Lower lobe of right lung (tissue), 2 donors: ENCODE data around the gene SLC7A6. TPM values are rescaled to one million over a fixed set of nuclear protein-coding genes. Genes with fewer than 3 reads are reported as not detected.
A peak's percentile ranks its signal among the peaks of the same experiment; 100 is the strongest.

ENCODE experiments used
- ATAC-seq, 2 donors: fragments of 200-7000 bp; cut with Tn5 transposase; one replicate each; pipeline ENCODE4 v1.9.1; 2020 to 2022; ENCODE audit warnings: mild to moderate bottlenecking in 2 of 2, moderate library complexity in 2 of 2
- DNase-seq: peaks from one replicate; pipeline ENCODE4 v3.0.0-alpha.2; 2020
- H3K27ac ChIP-seq: fragments of 200-600 bp; one replicate; pipeline ENCODE4 v1.8.0; 2022
- H3K27me3 ChIP-seq: fragments of 200-600 bp; one replicate; pipeline ENCODE4 v1.8.0; 2022; ENCODE audit warnings: low read depth
- H3K36me3 ChIP-seq: fragments of 200-600 bp; one replicate; pipeline ENCODE4 v1.8.0; 2022; ENCODE audit warnings: mild to moderate bottlenecking
- H3K4me1 ChIP-seq: fragments of 200-600 bp; one replicate; pipeline ENCODE4 v1.8.0; 2022
- H3K4me3 ChIP-seq: fragments of 200-600 bp; one replicate; pipeline ENCODE4 v1.8.0; 2022; ENCODE audit warnings: mild to moderate bottlenecking
- H3K9me3 ChIP-seq: fragments of 200-600 bp; one replicate; pipeline ENCODE4 v1.8.0; 2022
- CTCF ChIP-seq: fragments of 200-600 bp; IDR thresholded peaks from one replicate; pipeline ENCODE4 v1.8.0; 2022; ENCODE audit warnings: antibody characterized with exemption, mild to moderate bottlenecking
- intact Hi-C: fragments of 100-400 bp; cut with DNase I; formaldehyde crosslinking; loops from one replicate; pipeline ENCODE4 v1.11.0; 2022
- total RNA-seq: library from RNA; stranded (reverse); fragmentation: NEBNext Ultra II Directional; extraction: Animal tissue kit (Norgen Biotek cat#: 25700); gene quantifications from one replicate; pipeline ENCODE4 v1.2.1, GENCODE V29; 2021
- donor health status: DM: no; HTN: yes; CAD: no; lungs with severe emphysema.

Gene SLC7A6
- total RNA-seq, 1 donor from 2014 or later: 47.1 TPM

GRCh38 chr16:68235887-68236136, 28.5 kb upstream of the SLC7A6 start, which contains the start of gene ESRP2:
TSS of gene ESRP2 (minus strand) at chr16:68236127. CDS start at chr16:68236045, 82 bp downstream.
- TF ChIP-seq CTCF: no peak
- DNase-seq (no peak), ATAC-seq (no peak)
- Histone ChIP-seq H3K27ac (peak within 1 kb of the TSS; percentile 94), H3K4me1 (peaks cover 40% of the 10 kb centered on the region), H3K27me3 (no peaks in the 10 kb centered on the region), H3K36me3 (peaks cover 23% of the 10 kb centered on the region), H3K9me3 (no peaks in the 10 kb centered on the region), H3K4me3 (peak within 1 kb of the TSS; percentile 78)
- intact Hi-C loops: no loop called here

- H3K4me3 ChIP-seq: peak overlapping the region; percentile 78
- H3K36me3 ChIP-seq: peaks cover 18% of the 10 kb centered on the region
- DNase-seq (peak; percentile 92), ATAC-seq (peak; percentile 71 to 73)
- H3K27ac ChIP-seq: peak overlapping the region; percentile 94
- intact Hi-C loops: no loop called here
- H3K4me1 ChIP-seq: peaks cover 40% of the 10 kb centered on the region
- no peak for TF ChIP-seq CTCF
- no peaks in the 10 kb centered on the region for H3K9me3 ChIP-seq
- H3K27me3 ChIP-seq: no peaks in the 10 kb centered on the region
Observed at GRCh38 chr16:68236137-68236825, 28.0 kb upstream of the SLC7A6 start.

- no peak for TF ChIP-seq CTCF
- H3K36me3 ChIP-seq: peaks cover 13% of the 10 kb centered on the region
- no peaks in the 10 kb centered on the region for H3K9me3 ChIP-seq
- no peak for DNase-seq
- peak overlapping the region; percentile 78 for H3K4me3 ChIP-seq
- intact Hi-C loops: no loop called here
- H3K27me3 ChIP-seq: no peaks in the 10 kb centered on the region
- H3K4me1 ChIP-seq: peaks cover 40% of the 10 kb centered on the region
- peak in 1 of 2 donors; percentile 0 for ATAC-seq
- peak overlapping the region; percentile 94 for H3K27ac ChIP-seq
Observed at GRCh38 chr16:68236826-68237242, 27.5 kb upstream of the SLC7A6 start.

- intact Hi-C loops: no loop called here
- peak; percentile 98 for DNase-seq
- TF ChIP-seq CTCF: no peak
- Histone ChIP-seq H3K4me3 (peak overlapping the region; percentile 78), H3K27ac (peak overlapping the region; percentile 94), H3K27me3 (no peaks in the 10 kb centered on the region), H3K9me3 (no peaks in the 10 kb centered on the region), H3K36me3 (peaks cover 7% of the 10 kb centered on the region), H3K4me1 (peaks cover 40% of the 10 kb centered on the region)
- peak; percentile 83 to 89 for ATAC-seq
Observed at GRCh38 chr16:68237243-68238028, 26.9 kb upstream of the SLC7A6 start.

- DNase-seq (no peak), ATAC-seq (no peak)
- no peak for TF ChIP-seq CTCF
- H3K9me3 ChIP-seq: no peaks in the 10 kb centered on the region
- H3K36me3 ChIP-seq: peaks cover 1% of the 10 kb centered on the region
- no peaks in the 10 kb centered on the region for H3K27me3 ChIP-seq
- intact Hi-C loops: no loop called here
- H3K4me1 ChIP-seq: peaks cover 40% of the 10 kb centered on the region
- H3K4me3 ChIP-seq: peak overlapping the region; percentile 78
- H3K27ac ChIP-seq: peak overlapping the region; percentile 94
Observed at GRCh38 chr16:68238029-68238345, 26.3 kb upstream of the SLC7A6 start.
